Bronchial epithelial cell (primary cell): Measurements from ENCODE around the gene NPAS1. TPM values are rescaled to one million over a fixed set of nuclear protein-coding genes. Genes with fewer than 3 reads are reported as not detected.

Source experiments
- DNase-seq: peaks from one replicate; pipeline ENCODE4 v3.0.0-alpha.2; 2010; ENCODE audit warnings: low read depth
- FAIRE-seq: peaks from 2 replicates; lab custom pipeline; 2011; peaks lifted over from hg19 to GRCh38; lab: Jason Lieb, UNC
- H3K27me3 ChIP-seq: 2 replicates; pipeline ENCODE4 v1.5.1; 2011; ENCODE audit warnings: low read length; ENCODE audit not compliant: control insufficient read depth, insufficient read depth
- H3K36me3 ChIP-seq: 2 replicates; pipeline ENCODE4 v1.5.1; 2011; ENCODE audit warnings: low read length; ENCODE audit not compliant: control insufficient read depth, insufficient read depth
- H3K4me3 ChIP-seq: 2 replicates; pipeline ENCODE4 v1.5.1; 2011; ENCODE audit warnings: mild to moderate bottlenecking, low read depth, low read length, control low read depth
- total RNA-seq: library from RNA; depleted of rRNA; stranded (reverse); fragments of >200 nt; gene quantifications from 2 replicates; pipeline ENCODE4 v1.2.1, GENCODE V29; 2014
- TF ChIP-seq, protein P1 (sequence below): IDR thresholded peaks from 2 replicates; pipeline ENCODE4 v1.5.1; 2011; ENCODE audit warnings: mild to moderate bottlenecking, moderate library complexity, low read length, control low read depth, inconsistent platforms; ENCODE audit not compliant: insufficient read depth, severe bottlenecking

The NPAS1 gene
- total RNA-seq, 1 donor from 2014 or later, result 0.26 TPM

DNA sequence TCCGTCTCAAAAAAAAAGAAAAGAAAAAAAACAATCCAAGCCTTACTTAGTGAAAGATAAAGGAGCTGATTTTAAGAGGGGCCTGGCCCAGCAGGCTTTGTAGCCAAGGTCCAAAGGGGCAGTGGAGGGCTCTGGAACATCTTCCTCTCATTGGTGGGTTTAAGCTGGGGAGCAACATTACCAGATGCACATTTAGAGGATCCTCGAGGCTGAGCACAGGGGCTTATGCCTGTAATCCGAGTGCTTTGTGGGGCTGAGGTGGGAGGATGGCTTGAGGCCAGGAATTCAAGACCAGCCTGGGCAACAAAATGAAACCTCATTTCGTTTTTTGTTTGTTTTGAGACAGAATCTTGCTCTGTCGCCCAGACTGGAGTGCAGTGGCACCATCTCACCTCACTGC lies 36.8 kb downstream of the NPAS1 start:
- Histone ChIP-seq H3K36me3 (no peaks in the 10 kb centered on the region), H3K4me3 (no peak overlapping the region), H3K27me3 (no peaks in the 10 kb centered on the region)
- FAIRE-seq, result no peak
- no peak for DNase-seq
- TF ChIP-seq, protein P1, sequence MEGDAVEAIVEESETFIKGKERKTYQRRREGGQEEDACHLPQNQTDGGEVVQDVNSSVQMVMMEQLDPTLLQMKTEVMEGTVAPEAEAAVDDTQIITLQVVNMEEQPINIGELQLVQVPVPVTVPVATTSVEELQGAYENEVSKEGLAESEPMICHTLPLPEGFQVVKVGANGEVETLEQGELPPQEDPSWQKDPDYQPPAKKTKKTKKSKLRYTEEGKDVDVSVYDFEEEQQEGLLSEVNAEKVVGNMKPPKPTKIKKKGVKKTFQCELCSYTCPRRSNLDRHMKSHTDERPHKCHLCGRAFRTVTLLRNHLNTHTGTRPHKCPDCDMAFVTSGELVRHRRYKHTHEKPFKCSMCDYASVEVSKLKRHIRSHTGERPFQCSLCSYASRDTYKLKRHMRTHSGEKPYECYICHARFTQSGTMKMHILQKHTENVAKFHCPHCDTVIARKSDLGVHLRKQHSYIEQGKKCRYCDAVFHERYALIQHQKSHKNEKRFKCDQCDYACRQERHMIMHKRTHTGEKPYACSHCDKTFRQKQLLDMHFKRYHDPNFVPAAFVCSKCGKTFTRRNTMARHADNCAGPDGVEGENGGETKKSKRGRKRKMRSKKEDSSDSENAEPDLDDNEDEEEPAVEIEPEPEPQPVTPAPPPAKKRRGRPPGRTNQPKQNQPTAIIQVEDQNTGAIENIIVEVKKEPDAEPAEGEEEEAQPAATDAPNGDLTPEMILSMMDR, result no peak

DNA sequence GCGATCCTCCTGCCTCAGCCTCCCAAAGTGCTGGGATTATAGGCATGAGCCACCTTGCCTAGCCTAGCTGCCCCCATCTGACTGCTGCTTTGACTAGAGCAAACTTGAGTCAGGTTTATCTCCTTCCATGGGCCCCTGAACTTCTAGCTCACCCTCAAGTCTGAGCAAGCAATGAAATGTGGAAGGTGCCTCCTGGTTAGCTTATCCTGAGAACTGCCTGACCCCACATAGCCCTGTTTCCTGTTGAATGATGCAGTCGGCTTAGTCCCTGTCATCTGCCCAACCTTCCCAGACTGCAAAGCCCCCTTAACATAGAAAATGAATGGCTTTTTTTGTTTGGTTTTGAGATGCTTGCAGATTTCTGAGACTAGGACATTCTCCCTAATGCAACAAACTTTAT lies 37.7 kb downstream of the NPAS1 start:
- peak; percentile 49 for DNase-seq
- TF ChIP-seq, protein P1, result no peak
- no peak overlapping the region for H3K4me3 ChIP-seq
- H3K36me3 ChIP-seq, result no peaks in the 10 kb centered on the region
- no peak for FAIRE-seq
- H3K27me3 ChIP-seq, result no peaks in the 10 kb centered on the region

DNA sequence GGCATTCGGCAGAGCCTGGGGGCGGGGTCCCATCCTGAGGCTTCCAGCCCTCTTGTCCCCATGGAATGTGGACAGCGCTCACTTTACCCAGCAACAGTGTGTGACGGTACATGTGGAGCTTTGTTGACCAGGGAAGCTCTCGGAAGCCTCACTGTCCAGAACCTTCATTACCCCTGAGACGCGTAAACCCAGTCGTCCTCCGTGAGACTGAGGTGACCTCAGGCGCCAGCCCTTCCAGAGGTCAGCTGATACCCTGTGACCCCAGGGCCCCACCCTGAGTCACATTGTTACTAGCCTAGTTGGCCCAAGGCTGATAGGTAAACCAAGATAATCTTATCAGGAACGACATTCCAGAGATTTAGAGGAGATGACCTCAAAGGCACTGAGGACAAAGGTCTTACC lies 39.0 kb downstream of the NPAS1 start:
- no peaks in the 10 kb centered on the region for H3K27me3 ChIP-seq
- TF ChIP-seq, protein P1, result no peak
- H3K36me3 ChIP-seq, result no peaks in the 10 kb centered on the region
- FAIRE-seq (no peak), DNase-seq (no peak)
- no peak overlapping the region for H3K4me3 ChIP-seq

DNA sequence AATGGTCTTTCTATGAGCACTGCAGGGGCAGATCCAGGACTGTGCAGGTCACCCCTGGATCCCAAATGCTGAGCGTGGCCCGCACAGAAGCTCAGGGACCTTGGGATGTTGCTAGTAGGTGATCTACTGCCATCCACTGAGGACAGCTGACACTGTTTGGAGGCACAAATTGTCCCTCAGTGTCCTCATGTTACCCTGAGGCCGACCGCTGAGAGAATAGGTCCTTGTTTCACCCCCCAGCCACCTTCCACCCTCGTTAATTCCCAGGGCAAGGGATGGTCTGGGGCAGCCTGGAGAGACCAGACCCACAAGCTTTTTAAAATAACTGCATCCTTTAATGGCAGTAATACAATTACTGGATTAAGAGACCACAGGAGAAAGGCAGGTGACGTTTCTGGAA lies 44.2 kb downstream of the NPAS1 start:
- FAIRE-seq (no peak), DNase-seq (no peak)
- Histone ChIP-seq H3K27me3 (no peaks in the 10 kb centered on the region), H3K36me3 (peaks cover 18% of the 10 kb centered on the region), H3K4me3 (no peak overlapping the region)
- TF ChIP-seq, protein P1, result no peak

DNA sequence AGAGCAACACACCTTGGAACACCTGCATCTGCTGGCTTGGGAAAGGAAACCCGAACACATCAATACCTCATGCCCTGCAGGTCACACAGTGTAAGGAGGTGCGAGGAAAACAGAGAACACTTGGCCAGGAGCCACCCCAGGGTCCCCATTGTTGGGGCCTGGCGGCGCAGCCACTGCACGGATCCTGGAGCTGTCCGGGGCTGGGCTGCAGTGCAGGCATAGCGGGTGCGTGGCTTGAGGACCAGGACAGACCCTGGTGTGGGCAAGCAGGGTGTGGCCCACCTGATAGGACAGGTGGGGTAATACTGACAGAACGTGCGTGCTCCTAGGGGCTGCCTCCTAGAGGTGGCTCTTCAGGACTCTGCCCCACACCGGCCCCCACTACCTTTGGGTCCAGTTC lies 45.6 kb downstream of the NPAS1 start:
- DNase-seq (no peak), FAIRE-seq (no peak)
- Histone ChIP-seq H3K36me3 (peaks cover 27% of the 10 kb centered on the region), H3K27me3 (no peaks in the 10 kb centered on the region), H3K4me3 (no peak overlapping the region)
- TF ChIP-seq, protein P1, result no peak
